ENCODE data around the gene RAPGEF4.
"Not testable (repeated sequence)": the region's sequence is repeated elsewhere in the genome, so short reads cannot be mapped to it uniquely, and the experiment has no call there.

The RAPGEF4 gene

GRCh38 chr2:173002751-173003541 lies 267.3 kb downstream of the RAPGEF4 start:
- DNase-seq, result no peak

- no peak for DNase-seq
Measured at GRCh38 chr2:173008786-173009185, 273.1 kb downstream of the RAPGEF4 start.

DNA sequence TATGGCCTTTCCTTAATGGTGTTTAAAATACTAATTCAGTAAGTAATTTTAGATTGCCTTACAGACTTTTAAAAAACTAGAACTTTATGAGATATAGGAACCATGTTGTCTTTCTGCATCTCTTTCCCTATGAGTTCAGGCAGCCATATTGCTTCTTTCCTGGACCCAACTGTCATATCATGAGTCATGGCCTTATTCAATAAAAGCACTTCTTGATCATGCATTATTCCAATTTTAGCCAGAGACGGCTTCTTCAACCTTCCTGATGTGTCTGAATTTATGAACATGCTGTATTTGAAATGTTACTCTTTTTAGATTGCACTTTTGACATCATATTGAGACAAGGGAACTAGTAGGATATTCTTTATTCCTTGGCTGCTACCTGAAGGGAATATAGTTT lies 274.6 kb downstream of the RAPGEF4 start:
- no peak for DNase-seq

DNA sequence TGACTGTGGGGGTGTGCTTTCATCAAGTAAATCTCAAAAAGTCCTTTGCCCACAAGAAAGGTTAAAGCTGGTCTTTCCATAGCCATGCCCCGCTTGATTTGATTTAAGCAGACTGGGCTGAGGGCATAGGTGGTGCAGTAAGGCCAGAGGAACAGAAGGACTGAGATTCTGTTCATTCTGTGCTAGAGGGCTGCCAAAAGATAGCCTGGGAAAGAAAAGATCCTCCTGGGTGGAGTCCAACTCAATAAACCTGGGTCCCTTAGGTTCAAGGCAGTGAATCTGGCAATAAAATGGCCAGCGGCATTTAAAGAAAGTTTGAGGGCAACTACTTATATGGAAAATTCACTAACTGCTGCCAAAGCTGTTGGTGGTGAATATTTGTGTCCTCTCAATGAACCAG lies 280.8 kb downstream of the RAPGEF4 start:
- no peak for DNase-seq

DNA sequence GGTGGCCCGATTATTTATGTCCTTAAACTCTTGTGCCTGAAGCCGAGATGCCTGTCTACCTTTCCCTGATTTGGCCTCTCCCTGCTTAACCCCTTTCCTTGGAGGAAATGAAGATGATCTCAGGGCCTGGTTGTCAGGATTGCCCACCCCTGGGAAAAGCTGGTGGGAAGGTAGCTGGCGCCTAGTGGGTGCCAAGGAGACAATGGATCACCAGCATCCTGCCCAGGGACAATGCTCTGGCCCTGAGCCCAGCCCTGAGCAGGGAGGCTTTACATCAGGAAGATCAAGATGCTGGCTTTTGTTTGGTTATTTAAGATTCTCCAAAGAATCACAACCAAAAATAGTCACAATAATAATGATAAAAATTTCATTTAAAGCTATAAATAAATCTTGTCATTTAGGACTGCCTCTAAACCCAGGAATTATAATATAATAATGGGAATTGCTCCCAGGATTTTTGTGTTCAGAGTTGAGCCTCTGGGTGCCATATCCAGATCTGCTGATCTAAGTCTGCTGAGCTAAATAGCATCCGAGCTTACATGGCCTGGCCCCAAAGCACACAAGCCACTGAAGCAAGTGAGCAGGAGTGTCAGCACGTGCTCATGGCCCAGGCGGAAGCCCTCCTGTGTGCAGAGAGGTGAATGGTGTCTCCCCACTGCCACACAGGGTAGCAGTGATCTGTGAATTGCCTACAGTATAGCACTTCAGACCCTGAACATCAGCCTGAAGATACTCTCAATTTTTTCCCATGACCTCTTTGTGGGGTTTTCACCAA lies 282.2 kb downstream of the RAPGEF4 start:
- DNase-seq, result no peak

- DNase-seq, result no peak
Measured at GRCh38 chr2:173019755-173020154, 284.1 kb downstream of the RAPGEF4 start.

DNA sequence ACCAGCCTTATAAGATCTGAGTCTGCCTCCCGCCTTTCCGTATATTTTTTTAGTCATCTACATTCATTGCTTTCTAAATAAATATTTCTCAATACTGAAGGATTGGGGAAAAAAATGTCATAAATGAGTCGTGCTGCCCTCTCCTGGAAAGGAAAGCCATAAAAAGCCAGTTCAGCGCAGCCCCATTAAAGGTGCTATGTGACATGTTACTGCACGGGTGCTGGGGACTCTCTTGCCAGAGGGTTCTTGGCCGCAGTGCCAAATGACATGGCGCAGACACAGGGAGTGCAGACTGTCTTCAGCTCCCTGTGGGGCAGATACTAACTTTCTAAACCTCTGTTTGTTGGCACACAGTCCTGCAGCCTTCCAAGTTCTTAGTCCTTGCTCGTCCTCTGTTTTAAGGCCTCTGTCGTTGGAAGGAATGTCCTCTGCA lies 286.3 kb downstream of the RAPGEF4 start:
- no peak for DNase-seq

- DNase-seq, result no peak
Measured at GRCh38 chr2:173023718-173024117, 288.1 kb downstream of the RAPGEF4 start.

DNA sequence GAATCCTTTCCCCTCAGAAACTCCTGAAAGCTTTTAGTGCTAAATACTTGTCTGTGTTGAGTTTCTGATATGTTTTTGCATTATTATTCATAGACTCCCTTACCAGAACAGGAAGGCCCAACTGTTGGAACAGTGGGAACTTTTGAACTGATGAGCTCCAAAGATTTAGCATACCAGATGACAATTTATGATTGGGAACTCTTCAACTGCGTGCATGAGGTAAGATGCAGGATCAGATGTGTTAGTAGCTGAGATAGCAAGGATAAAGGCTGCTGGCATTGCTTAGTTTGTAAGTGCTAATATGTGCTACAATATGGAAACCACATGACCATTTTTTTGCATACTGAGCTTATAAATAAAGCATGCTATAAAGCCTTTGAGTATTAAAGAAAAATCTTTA lies 290.8 kb downstream of the RAPGEF4 start:
- no peak for DNase-seq

GRCh38 chr2:173027181-173028128 lies 291.8 kb downstream of the RAPGEF4 start:
- DNase-seq, result peak; percentile 68

GRCh38 chr2:173028141-173028540 lies 292.5 kb downstream of the RAPGEF4 start:
- no peak for DNase-seq

DNA sequence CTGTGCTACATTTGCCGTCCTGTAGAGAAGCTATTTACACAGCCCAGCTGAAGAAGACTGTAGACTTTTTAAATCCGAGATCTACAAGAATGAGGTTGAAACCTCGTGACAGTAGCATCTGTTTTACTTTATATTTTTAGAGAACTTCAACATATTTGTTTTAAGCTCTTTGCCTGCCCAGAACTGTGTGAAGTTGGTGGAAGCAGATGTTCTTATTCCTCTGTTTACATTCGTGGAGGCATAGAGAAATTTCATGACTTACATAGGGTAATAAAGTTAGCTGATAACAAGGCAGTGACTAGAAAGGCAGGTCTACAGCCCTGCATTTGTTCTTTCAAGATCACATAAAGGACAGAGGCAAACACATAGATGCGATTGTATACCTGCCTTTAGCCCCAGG lies 293.0 kb downstream of the RAPGEF4 start:
- no peak for DNase-seq

DNA sequence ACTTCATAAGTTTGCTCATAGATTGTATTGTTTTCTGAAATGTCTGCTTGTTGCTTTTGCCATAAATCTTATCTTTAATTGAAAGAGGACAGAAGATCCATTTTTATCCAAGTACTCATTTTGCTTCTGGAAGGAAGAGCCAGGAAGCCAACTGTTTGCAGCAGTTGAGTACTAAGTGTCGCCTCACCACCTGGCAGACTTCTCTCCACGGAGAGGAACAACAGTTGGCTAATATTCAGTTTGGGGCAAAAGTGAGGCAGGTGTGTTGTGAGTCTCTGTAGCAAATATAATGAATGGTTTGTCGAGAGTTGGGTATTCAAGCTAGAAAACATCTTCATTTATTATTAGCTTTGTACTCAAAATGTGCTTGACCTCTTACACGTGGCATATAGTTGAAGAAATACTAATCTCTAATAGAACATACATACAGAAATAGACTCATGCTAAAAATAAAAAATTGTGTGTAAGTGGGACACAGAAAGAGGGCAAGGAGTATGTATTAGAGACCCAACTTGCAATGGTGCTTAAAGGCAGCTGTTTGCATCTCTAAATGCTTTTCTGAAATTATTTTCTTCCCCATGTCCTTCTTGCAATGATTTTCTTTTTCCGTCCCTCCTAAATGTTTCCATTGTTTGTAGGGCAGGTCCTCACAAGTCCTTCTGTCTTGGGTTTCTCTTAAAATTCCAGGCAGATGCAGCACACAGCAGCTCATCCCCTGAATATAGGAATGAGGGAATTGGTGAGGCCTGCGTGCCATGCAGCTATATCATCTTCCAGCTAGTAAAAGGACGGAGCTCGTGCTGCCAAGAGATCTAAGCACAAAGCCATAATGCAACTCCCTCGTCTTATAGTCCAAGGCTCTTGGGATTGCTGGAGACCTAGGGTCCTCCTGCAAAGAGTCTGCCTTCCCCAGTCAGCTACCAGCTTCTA lies 295.2 kb downstream of the RAPGEF4 start:
- no peak for DNase-seq

DNA sequence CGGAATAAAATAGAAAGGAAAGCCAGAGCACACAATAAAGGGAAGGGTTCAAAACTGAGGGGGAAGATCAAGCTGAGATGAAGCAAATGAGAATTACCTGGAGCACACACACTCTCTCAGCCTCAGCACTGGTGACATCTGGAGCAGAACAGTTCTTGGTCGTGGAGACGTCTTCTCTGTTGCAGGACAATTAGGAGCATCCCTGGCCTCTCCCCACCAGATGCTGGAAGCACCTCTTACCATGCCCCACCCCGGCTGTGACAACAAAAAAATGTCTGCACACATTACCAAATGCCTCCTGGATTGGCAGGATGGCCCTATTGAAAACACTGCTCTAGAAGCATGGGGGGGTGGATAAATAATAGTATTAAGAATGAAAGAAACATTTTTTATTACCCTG lies 296.4 kb downstream of the RAPGEF4 start:
- DNase-seq, result no peak

GRCh38 chr2:173033084-173033483 lies 297.4 kb downstream of the RAPGEF4 start:
- no peak for DNase-seq

DNA sequence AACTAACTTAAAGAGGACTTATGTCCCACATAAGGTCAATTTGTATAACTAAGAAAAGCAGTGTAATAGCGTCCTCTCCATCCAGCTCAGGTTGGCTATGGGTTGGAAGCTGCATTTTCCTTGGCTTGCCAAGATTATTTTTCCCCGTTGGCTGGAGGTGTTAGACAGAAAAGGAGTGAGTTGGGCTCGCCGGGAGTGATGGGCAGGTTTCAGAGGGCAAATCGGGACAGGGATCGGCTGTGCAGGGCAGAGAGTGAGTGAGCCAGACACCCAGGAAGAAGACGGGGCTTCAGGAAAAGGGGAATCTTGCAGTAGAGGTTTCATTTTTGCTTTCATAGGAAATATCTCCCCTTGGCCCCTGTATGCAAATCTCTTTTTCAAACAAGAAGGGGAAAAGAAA lies 298.5 kb downstream of the RAPGEF4 start:
- no peak for DNase-seq

DNA sequence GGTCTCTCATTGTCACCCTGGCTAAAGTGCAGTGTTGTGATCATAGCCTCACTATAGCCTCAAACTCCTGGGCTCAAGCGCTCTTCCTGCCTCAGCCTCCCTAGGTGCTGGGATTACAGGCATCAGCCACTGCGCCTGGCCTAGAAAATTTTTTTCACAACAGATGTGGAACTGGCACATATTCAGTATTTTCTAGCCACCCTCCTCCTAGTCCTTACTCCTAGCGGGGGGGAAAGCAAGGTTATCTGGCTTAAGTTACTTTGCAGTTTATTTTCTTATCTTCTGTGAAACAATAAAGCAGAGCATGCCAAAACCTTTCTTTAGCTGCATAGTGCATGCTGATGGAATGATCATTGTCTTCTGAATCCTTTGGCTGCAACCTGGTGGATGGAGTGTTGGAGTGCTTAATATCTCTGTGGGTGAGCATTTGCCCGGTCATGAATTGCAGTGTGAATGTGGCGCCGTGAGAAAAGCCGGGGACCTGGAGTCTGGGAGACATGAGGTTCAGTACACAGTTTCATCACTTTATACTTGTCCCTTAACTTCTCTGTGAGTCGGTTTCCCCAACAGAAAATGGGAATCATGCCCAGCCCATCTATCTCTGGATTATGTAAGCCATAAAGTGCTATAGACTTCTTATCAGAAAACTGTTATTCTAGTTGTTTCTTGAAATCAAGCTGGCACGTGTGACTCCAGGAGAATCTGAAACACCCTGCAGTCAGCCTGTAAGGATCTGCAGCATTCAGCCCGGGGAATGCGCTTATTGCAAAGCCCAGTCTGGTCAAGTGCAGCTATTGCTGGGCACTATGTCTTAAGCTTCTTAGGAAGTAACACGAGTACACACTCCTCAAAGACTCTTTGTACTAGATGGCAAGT lies 301.8 kb downstream of the RAPGEF4 start:
- DNase-seq, result no peak

- DNase-seq, result not testable (repeated sequence)
Measured at GRCh38 chr2:173038257-173038656, 302.6 kb downstream of the RAPGEF4 start.

DNA sequence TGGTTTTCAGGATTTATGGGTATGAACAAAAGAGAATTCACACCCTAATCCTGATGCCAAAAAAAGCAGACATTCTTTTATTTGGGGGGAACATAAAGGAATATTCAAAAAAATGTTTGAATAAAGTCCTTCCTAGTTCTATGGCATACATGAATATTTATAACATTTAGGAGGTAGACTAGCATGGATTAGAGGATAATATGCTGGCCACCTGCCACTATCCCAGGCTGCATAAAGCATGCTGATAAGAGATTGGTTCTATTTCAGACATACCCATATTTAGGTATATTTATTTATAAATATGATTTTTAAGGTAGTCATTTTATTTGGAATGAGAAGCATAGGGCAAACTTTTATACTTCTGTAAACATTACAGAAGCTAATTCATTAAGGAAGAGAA lies 305.1 kb downstream of the RAPGEF4 start:
- DNase-seq, result no peak

- DNase-seq, result no peak
Measured at GRCh38 chr2:173043476-173043875, 307.8 kb downstream of the RAPGEF4 start.
